ENCODE data around the gene WNT7A.
A peak's percentile ranks its signal among the peaks of the same experiment; 100 is the strongest.

WNT7A gene

GRCh38 chr3:13846716-13847570 lies 32.9 kb downstream of the WNT7A start:
- POLR2A ChIA-PET (ENCODE audit: low non-redundant PET), result no interaction called here
- no peak for TF ChIP-seq CTCF (conservative IDR thresholded peaks at IDR 0.05; ENCODE audit: low read depth)
- DNase-seq (ENCODE audit: low spot score), result no peak
- H3K27ac ChIP-seq, result peak overlapping the region; percentile 53
- CTCF ChIA-PET, result no interaction called here

- ChIA-PET CTCF (no interaction called here), POLR2A (ENCODE audit: low non-redundant PET) (no interaction called here)
- peak overlapping the region; percentile 27; the same call in 1 of the 2 replicates for H3K27ac ChIP-seq
- DNase-seq (ENCODE audit: low spot score), result no peak
- TF ChIP-seq CTCF (conservative IDR thresholded peaks at IDR 0.05; ENCODE audit: low read depth), result no peak
These were observed 33.6 kb downstream of the WNT7A start for GRCh38 chr3:13846238-13846637.

GRCh38 chr3:13845806-13846205 lies 34.1 kb downstream of the WNT7A start:
- no peak for TF ChIP-seq CTCF (conservative IDR thresholded peaks at IDR 0.05; ENCODE audit: low read depth)
- no peak for DNase-seq (ENCODE audit: low spot score)
- POLR2A ChIA-PET (ENCODE audit: low non-redundant PET), result no interaction called here
- H3K27ac ChIP-seq, result peak overlapping the region; percentile 27
- CTCF ChIA-PET, result no interaction called here

GRCh38 chr3:13844911-13845310 lies 35.0 kb downstream of the WNT7A start:
- POLR2A ChIA-PET (ENCODE audit: low non-redundant PET), result no interaction called here
- no peak for DNase-seq (ENCODE audit: low spot score)
- CTCF ChIA-PET, result no interaction called here
- no peak for TF ChIP-seq CTCF (conservative IDR thresholded peaks at IDR 0.05; ENCODE audit: low read depth)
- H3K27ac ChIP-seq, result peak overlapping the region; percentile 38; the same call in 1 of the 2 replicates

- POLR2A ChIA-PET (ENCODE audit: low non-redundant PET), result no interaction called here
- TF ChIP-seq CTCF (conservative IDR thresholded peaks at IDR 0.05; ENCODE audit: low read depth), result no peak
- no peak for DNase-seq (ENCODE audit: low spot score)
- CTCF ChIA-PET, result no interaction called here
- peak overlapping the region; percentile 38 for H3K27ac ChIP-seq
These were observed 35.6 kb downstream of the WNT7A start for GRCh38 chr3:13844286-13844685.

- no peak for DNase-seq (ENCODE audit: low spot score)
- CTCF ChIA-PET, result no interaction called here
- no peak for TF ChIP-seq CTCF (conservative IDR thresholded peaks at IDR 0.05; ENCODE audit: low read depth)
- POLR2A ChIA-PET (ENCODE audit: low non-redundant PET), result no interaction called here
- peak overlapping the region; percentile 70; the same call in 1 of the 2 replicates for H3K27ac ChIP-seq
These were observed 36.5 kb downstream of the WNT7A start for GRCh38 chr3:13843351-13843750.

Measured in RWPE1 (cell line).